ENCODE data around the gene IFNL1.
A peak's percentile ranks its signal among the peaks of the same experiment; 100 is the strongest.

IFNL1 gene

DNA sequence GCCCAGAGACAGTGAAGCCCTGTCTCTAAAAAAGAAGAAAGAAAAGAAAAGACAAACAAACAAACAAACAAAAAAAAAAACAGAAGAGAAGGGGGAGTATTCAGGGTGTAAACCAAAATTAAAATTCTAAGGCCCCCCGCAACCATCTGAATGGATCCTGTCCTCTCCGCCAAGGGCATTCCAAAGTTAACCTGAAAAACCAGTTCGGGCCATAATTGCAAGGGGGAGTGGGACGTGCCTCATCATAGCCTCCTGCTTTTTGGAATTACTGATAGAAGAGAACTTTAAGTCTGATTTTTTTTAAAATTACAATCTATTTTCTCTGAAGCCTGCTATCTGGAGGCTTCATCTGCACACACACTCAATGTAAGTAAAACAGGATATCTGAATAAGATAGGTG, 33.7 kb upstream of the IFNL1 start:
- Histone ChIP-seq H3K36me3 (replicated peaks in 1 of 2; ENCODE audit: control insufficient read depth in 2 of 2, insufficient read depth in 2 of 2, low read length in 2 of 2) (no peaks in the 10 kb centered on the region), H3K4me2 (ENCODE audit: insufficient read depth, low read length, poor library complexity, severe bottlenecking) (no peak overlapping the region), H2BK15ac (ENCODE audit: low read length) (no peak overlapping the region), H4K91ac (ENCODE audit: low read depth, low read length, poor library complexity) (no peak overlapping the region), H3K18ac (ENCODE audit: low read length) (no peak overlapping the region), H3K9ac (ENCODE audit: low read depth, low read length, poor library complexity) (no peak overlapping the region), H4K8ac (ENCODE audit: low read depth, low read length) (no peak overlapping the region), H3K79me1 (ENCODE audit: low read depth, low read length) (peaks cover 2% of the 10 kb centered on the region), H2BK12ac (ENCODE audit: low read length) (no peak overlapping the region), H3K9me3 (replicated peaks in 1 of 2; ENCODE audit: control insufficient read depth in 2 of 2, insufficient read depth in 1 of 2, low read depth in 1 of 2, low read length in 2 of 2) (no peaks in the 10 kb centered on the region), H3K27me3 (ENCODE audit: control insufficient read depth in 3 of 3, insufficient read depth in 3 of 3, low read depth in 1 of 3, low read length in 3 of 3) (peaks cover 25 to 56% (median 38%) of the 10 kb centered on the region in 3 experiments), H2BK120ac (ENCODE audit: low read depth, low read length) (no peak overlapping the region), H3K4ac (ENCODE audit: low read length) (no peak overlapping the region), H3K4me1 (ENCODE audit: control insufficient read depth in 2 of 2, insufficient read depth in 1 of 2, low read depth in 1 of 2, low read length in 2 of 2) (peaks cover 6 to 9% of the 10 kb centered on the region in 2 donors), H3K23ac (ENCODE audit: low read depth, low read length, poor library complexity) (no peak overlapping the region), H3K14ac (ENCODE audit: low read length) (no peak overlapping the region), H2AFZ (ENCODE audit: low read length) (no peak overlapping the region), H2BK5ac (ENCODE audit: low read length) (no peak overlapping the region), H2AK5ac (ENCODE audit: low read depth, low read length) (no peak overlapping the region), H3K4me3 (ENCODE audit: low read length in 2 of 2) (no peak overlapping the region), H3K27ac (replicated peaks; ENCODE audit: low read length) (no peak overlapping the region)
- no peak for DNase-seq (ENCODE audit: low spot score)
- no CpG with 5 or more reads among the region's 4 CpGs for WGBS, 2 donors (ENCODE audit: extremely low coverage in 2 of 2, insufficient read length in 2 of 2, insufficient replicate concordance in 1 of 2)

DNA sequence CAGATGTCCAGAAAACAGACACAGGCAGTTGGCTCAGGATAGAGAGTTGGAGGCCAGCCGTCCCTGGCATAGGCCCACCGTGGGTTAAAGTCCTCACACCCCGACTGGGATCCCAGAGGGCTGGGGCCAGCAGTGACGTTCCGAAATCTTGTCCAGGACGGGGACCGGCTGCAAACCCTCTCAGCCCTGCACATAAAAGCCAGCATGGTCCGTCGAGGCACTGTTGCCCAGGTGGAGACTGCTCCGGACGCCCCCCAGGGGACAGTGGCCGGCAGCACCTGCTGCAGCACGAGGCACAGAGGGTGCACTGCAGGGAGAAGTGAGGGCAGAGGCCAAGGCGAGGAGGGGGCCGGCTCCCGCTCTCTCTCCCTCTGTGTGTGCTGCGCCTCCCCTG, 32.3 kb upstream of the IFNL1 start:
- Histone ChIP-seq H3K79me1 (ENCODE audit: low read depth, low read length) (peaks cover 2% of the 10 kb centered on the region), H3K4ac (ENCODE audit: low read length) (no peak overlapping the region), H3K27me3 (ENCODE audit: control insufficient read depth in 3 of 3, insufficient read depth in 3 of 3, low read depth in 1 of 3, low read length in 3 of 3) (peaks cover 25 to 58% (median 38%) of the 10 kb centered on the region in 3 experiments), H3K4me2 (ENCODE audit: insufficient read depth, low read length, poor library complexity, severe bottlenecking) (peak overlapping the region; percentile 45), H3K4me1 (ENCODE audit: control insufficient read depth in 2 of 2, insufficient read depth in 1 of 2, low read depth in 1 of 2, low read length in 2 of 2) (peaks cover 3 to 6% of the 10 kb centered on the region in 2 donors), H2AK5ac (ENCODE audit: low read depth, low read length) (peak overlapping the region; percentile 19), H3K23ac (ENCODE audit: low read depth, low read length, poor library complexity) (peak overlapping the region; percentile 55), H4K91ac (ENCODE audit: low read depth, low read length, poor library complexity) (no peak overlapping the region), H3K36me3 (replicated peaks in 1 of 2; ENCODE audit: control insufficient read depth in 2 of 2, insufficient read depth in 2 of 2, low read length in 2 of 2) (no peaks in the 10 kb centered on the region), H3K18ac (ENCODE audit: low read length) (peak overlapping the region; percentile 20), H4K8ac (ENCODE audit: low read depth, low read length) (peak overlapping the region; percentile 6), H2BK120ac (ENCODE audit: low read depth, low read length) (peak overlapping the region; percentile 61), H2BK12ac (ENCODE audit: low read length) (no peak overlapping the region), H2AFZ (ENCODE audit: low read length) (peak overlapping the region; percentile 85), H3K14ac (ENCODE audit: low read length) (peak overlapping the region; percentile 89), H3K4me3 (ENCODE audit: low read length in 2 of 2) (no peak overlapping the region), H3K27ac (replicated peaks; ENCODE audit: low read length) (no peak overlapping the region), H2BK5ac (ENCODE audit: low read length) (peak overlapping the region; percentile 3), H3K9me3 (replicated peaks in 1 of 2; ENCODE audit: control insufficient read depth in 2 of 2, insufficient read depth in 1 of 2, low read depth in 1 of 2, low read length in 2 of 2) (no peaks in the 10 kb centered on the region), H2BK15ac (ENCODE audit: low read length) (no peak overlapping the region), H3K9ac (ENCODE audit: low read depth, low read length, poor library complexity) (no peak overlapping the region)
- WGBS, 2 donors (ENCODE audit: extremely low coverage in 2 of 2, insufficient read length in 2 of 2, insufficient replicate concordance in 1 of 2): no CpG with 5 or more reads among the region's 17 CpGs
- DNase-seq (ENCODE audit: low spot score): no peak

DNA sequence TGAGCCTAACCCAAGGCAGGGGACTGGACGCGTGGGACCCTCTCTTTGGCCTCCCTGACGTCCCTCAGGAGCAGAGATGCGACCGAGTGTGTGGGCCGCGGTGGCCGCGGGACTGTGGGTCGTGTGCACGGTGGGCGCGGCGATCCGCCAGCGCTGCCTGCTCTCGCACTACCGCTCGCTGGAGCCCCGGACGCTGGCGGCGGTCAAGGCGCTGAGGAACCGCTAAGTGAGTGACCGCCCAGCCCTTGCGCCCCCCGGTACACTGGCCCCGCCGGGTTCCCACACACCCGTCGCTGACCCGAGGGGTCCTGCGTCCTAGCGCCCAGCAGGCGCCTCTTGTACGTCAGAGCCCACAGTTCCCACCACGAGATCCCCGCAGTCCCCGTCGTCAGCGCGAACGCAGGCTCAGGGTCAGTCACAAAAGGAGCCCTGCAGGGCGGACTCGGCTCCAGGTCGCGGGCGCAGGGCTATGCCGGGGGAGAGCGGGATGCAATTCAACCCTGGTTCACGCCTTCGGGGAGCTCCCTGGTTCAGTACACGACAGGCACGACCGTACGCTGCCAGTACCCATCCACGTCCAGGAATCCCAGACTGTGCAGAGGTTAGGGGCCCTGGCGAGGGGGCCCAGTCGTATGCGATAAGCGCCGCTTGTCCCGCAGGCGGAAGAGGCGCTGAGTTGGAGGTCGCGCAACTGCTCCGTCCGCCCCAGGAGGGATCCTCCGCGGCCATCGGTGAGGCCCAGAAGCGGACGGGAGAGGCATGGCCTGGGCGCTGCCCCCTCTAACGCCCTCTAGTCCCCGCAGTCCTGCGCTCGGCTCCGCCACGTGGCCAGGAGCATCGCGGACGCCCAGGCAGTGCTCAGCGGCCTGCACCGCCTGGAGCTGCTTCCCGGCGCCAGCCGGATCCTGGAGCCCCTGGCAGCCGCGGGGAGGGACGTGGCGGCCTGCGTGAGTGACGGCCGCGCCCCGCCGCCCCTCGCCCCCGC, 31.6 kb upstream of the IFNL1 start:
- peak; percentile 27 for DNase-seq (ENCODE audit: low spot score)
- no CpG with 5 or more reads among the region's 102 CpGs for WGBS, 2 donors (ENCODE audit: extremely low coverage in 2 of 2, insufficient read length in 2 of 2, insufficient replicate concordance in 1 of 2)

DNA sequence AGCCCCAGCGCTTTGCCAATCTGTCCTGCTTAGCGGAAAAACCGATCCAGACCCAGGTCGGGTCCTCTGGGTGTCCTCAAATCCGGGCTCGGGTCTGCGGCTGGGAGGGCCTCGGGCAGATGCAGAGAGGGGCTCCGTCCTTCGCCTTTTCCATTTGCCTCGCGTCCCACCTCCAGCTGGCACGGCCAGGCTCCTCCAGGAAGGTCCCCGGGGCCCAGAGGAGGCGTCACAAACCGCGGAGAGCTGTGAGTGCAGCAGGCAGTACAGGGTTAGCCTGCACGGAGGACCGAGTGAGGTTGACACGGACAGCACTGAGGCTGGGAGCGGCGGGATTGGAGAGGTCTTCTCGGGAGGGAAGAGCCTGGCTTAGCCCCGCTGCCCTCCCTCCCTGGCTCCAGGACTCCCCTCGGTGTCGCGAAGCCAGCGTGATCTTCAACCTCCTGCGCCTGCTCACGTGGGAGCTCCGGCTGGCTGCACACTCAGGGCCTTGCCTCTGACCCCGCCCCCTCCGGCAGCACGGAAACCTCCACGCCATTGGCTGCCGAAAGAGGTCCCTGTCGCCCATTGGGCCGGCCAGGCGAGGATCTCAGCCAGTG, 30.8 kb upstream of the IFNL1 start:
- Histone ChIP-seq H3K4ac (ENCODE audit: low read length) (no peak overlapping the region), H3K4me3 (ENCODE audit: low read length in 2 of 2) (no peak overlapping the region), H3K14ac (ENCODE audit: low read length) (no peak overlapping the region), H3K36me3 (replicated peaks in 1 of 2; ENCODE audit: control insufficient read depth in 2 of 2, insufficient read depth in 2 of 2, low read length in 2 of 2) (no peaks in the 10 kb centered on the region), H2BK12ac (ENCODE audit: low read length) (peak overlapping the region; percentile 3), H3K4me1 (ENCODE audit: control insufficient read depth in 2 of 2, insufficient read depth in 1 of 2, low read depth in 1 of 2, low read length in 2 of 2) (peaks cover 3 to 6% of the 10 kb centered on the region in 2 donors), H2BK15ac (ENCODE audit: low read length) (peak overlapping the region; percentile 49), H2AFZ (ENCODE audit: low read length) (peak overlapping the region; percentile 85), H3K18ac (ENCODE audit: low read length) (peak overlapping the region; percentile 83), H3K27ac (replicated peaks; ENCODE audit: low read length) (no peak overlapping the region), H3K79me1 (ENCODE audit: low read depth, low read length) (peaks cover 2% of the 10 kb centered on the region), H3K9ac (ENCODE audit: low read depth, low read length, poor library complexity) (no peak overlapping the region), H3K27me3 (ENCODE audit: control insufficient read depth in 3 of 3, insufficient read depth in 3 of 3, low read depth in 1 of 3, low read length in 3 of 3) (peaks cover 25 to 60% (median 38%) of the 10 kb centered on the region in 3 experiments), H4K8ac (ENCODE audit: low read depth, low read length) (no peak overlapping the region), H4K91ac (ENCODE audit: low read depth, low read length, poor library complexity) (no peak overlapping the region), H2BK5ac (ENCODE audit: low read length) (no peak overlapping the region), H2AK5ac (ENCODE audit: low read depth, low read length) (no peak overlapping the region), H3K4me2 (ENCODE audit: insufficient read depth, low read length, poor library complexity, severe bottlenecking) (peak overlapping the region; percentile 40), H2BK120ac (ENCODE audit: low read depth, low read length) (no peak overlapping the region), H3K9me3 (replicated peaks in 1 of 2; ENCODE audit: control insufficient read depth in 2 of 2, insufficient read depth in 1 of 2, low read depth in 1 of 2, low read length in 2 of 2) (no peaks in the 10 kb centered on the region), H3K23ac (ENCODE audit: low read depth, low read length, poor library complexity) (peak overlapping the region; percentile 93)
- DNase-seq (ENCODE audit: low spot score): no peak
- WGBS, 2 donors (ENCODE audit: extremely low coverage in 2 of 2, insufficient read length in 2 of 2, insufficient replicate concordance in 1 of 2): no CpG with 5 or more reads among the region's 39 CpGs

More for the DNA sequence above, 31.6 kb upstream of the IFNL1 start:
- Histone ChIP-seq H3K14ac (ENCODE audit: low read length) (peak overlapping the region; percentile 89), H3K4me3 (ENCODE audit: low read length in 2 of 2) (peak overlapping the region in 1 of 2 donors; percentile 13), H2BK12ac (ENCODE audit: low read length) (peak overlapping the region; percentile 3), H2BK15ac (ENCODE audit: low read length) (peak overlapping the region; percentile 49), H3K4ac (ENCODE audit: low read length) (no peak overlapping the region), H4K91ac (ENCODE audit: low read depth, low read length, poor library complexity) (no peak overlapping the region), H3K9me3 (replicated peaks in 1 of 2; ENCODE audit: control insufficient read depth in 2 of 2, insufficient read depth in 1 of 2, low read depth in 1 of 2, low read length in 2 of 2) (no peaks in the 10 kb centered on the region), H3K36me3 (replicated peaks in 1 of 2; ENCODE audit: control insufficient read depth in 2 of 2, insufficient read depth in 2 of 2, low read length in 2 of 2) (no peaks in the 10 kb centered on the region), H3K9ac (ENCODE audit: low read depth, low read length, poor library complexity) (no peak overlapping the region), H3K18ac (ENCODE audit: low read length) (peak overlapping the region; percentile 83), H2BK5ac (ENCODE audit: low read length) (peak overlapping the region; percentile 3), H2AK5ac (ENCODE audit: low read depth, low read length) (peak overlapping the region; percentile 52), H3K4me2 (ENCODE audit: insufficient read depth, low read length, poor library complexity, severe bottlenecking) (peak overlapping the region; percentile 45), H2BK120ac (ENCODE audit: low read depth, low read length) (peak overlapping the region; percentile 61), H3K27me3 (ENCODE audit: control insufficient read depth in 3 of 3, insufficient read depth in 3 of 3, low read depth in 1 of 3, low read length in 3 of 3) (peaks cover 25 to 58% (median 38%) of the 10 kb centered on the region in 3 experiments), H2AFZ (ENCODE audit: low read length) (peak overlapping the region; percentile 85), H4K8ac (ENCODE audit: low read depth, low read length) (peak overlapping the region; percentile 17), H3K27ac (replicated peaks; ENCODE audit: low read length) (no peak overlapping the region), H3K79me1 (ENCODE audit: low read depth, low read length) (peaks cover 2% of the 10 kb centered on the region), H3K23ac (ENCODE audit: low read depth, low read length, poor library complexity) (peak overlapping the region; percentile 93), H3K4me1 (ENCODE audit: control insufficient read depth in 2 of 2, insufficient read depth in 1 of 2, low read depth in 1 of 2, low read length in 2 of 2) (peaks cover 3 to 6% of the 10 kb centered on the region in 2 donors)

Measured in neuronal stem cell (in vitro differentiated cells).